Suprapubic skin (tissue), 4 donors: ENCODE data around the gene LIN52. TPM values are rescaled to one million over a fixed set of nuclear protein-coding genes. Genes with fewer than 3 reads are reported as not detected.

Experiments
- DNase-seq, 2 donors: peaks; one replicate each; pipeline ENCODE4 v3.0.0-alpha.2; 2019; ENCODE audit warnings: low spot score in 2 of 2
- H3K27ac ChIP-seq: fragments of 200-600 bp; sonication (generic); one replicate; pipeline ENCODE4 v1.5.1; 2019
- H3K27me3 ChIP-seq: fragments of 200-600 bp; sonication (generic); one replicate; pipeline ENCODE4 v1.5.1; 2019
- H3K36me3 ChIP-seq: fragments of 200-600 bp; sonication (generic); one replicate; pipeline ENCODE4 v1.5.1; 2019
- H3K4me1 ChIP-seq: fragments of 200-600 bp; sonication (generic); one replicate; pipeline ENCODE4 v1.5.1; 2019
- H3K4me3 ChIP-seq: fragments of 200-600 bp; sonication (generic); one replicate; pipeline ENCODE4 v1.5.1; 2019; ENCODE audit warnings: mild to moderate bottlenecking
- H3K9me3 ChIP-seq: fragments of 200-600 bp; sonication (generic); one replicate; pipeline ENCODE4 v1.5.1; 2019
- EP300 ChIP-seq: sonication (generic); formaldehyde crosslinking; IDR thresholded peaks from one replicate; pipeline ENCODE4 v1.6.1; 2017; ENCODE audit warnings: antibody characterized with exemption
- POLR2A ChIP-seq, 2 donors: fragments of 450-650 bp; IDR thresholded peaks; one replicate each; pipeline ENCODE4 v1.6.1; 2017; ENCODE audit warnings: antibody characterized with exemption in 2 of 2, mild to moderate bottlenecking in 2 of 2, moderate library complexity in 2 of 2
- POLR2AphosphoS5 ChIP-seq, 3 donors: sonication (generic); formaldehyde crosslinking; IDR thresholded peaks; one replicate each; pipeline ENCODE4 v1.6.1; 2017; ENCODE audit warnings: antibody characterized with exemption in 3 of 3
- WGBS: methylation state at CpG from one replicate; pipeline ENCODE4 v1.1.5; 2018; 5-methylcytosine and 5-hydroxymethylcytosine counted together
- total RNA-seq, 4 donors: library from RNA; depleted of rRNA; stranded (reverse); fragments of >200 nt; gene quantifications; one replicate each; pipeline ENCODE4 v1.1.0, GENCODE V29; 2016
- TF ChIP-seq, protein P1 (sequence below), 2 donors: fragments of 200-600 bp in 1 of 2; fragments of 450-650 bp in 1 of 2; sonication (generic) in 1 of 2; IDR thresholded peaks; one replicate each; pipeline ENCODE4 v1.5.1; 2016 to 2019; ENCODE audit warnings: antibody characterized with exemption in 2 of 2, mild to moderate bottlenecking in 1 of 2, moderate library complexity in 1 of 2

LIN52 gene
- total RNA-seq, 4 donors from 2014 or later, result 3.9 to 7.4 (median 5.2) TPM

DNA sequence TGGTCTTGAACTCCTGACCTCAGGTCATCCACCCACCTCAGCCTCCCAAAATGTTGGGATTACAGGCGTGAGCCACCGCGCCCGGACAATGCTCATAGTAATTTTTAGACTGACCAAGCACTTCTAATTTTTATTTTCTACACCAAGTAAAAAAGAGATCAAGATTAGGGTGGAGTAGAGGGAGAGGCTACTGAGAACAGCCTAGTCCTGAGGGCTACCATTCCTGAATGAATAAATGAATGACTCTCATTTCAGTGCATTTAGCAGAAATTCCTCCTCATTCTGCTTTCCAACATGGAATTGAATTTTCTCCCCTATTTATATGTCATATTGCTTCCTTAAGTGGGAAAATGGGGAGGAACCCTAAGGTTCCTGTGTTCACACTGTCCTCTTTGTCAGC, 39.2 kb upstream of the LIN52 start:
- no peak for DNase-seq
- WGBS, result 100% methylated on average over 4 of the region's 4 CpGs
- Histone ChIP-seq H3K9me3 (no peaks in the 10 kb centered on the region), H3K36me3 (peaks cover 4% of the 10 kb centered on the region), H3K27me3 (no peaks in the 10 kb centered on the region), H3K4me1 (peaks cover 7% of the 10 kb centered on the region), H3K27ac (no peak overlapping the region), H3K4me3 (no peak overlapping the region)
- TF ChIP-seq POLR2AphosphoS5 (IDR thresholded peaks at IDR 0.05) (no peak), POLR2A (IDR thresholded peaks at IDR 0.05) (no peak), EP300 (no peak)
- TF ChIP-seq, protein P1, sequence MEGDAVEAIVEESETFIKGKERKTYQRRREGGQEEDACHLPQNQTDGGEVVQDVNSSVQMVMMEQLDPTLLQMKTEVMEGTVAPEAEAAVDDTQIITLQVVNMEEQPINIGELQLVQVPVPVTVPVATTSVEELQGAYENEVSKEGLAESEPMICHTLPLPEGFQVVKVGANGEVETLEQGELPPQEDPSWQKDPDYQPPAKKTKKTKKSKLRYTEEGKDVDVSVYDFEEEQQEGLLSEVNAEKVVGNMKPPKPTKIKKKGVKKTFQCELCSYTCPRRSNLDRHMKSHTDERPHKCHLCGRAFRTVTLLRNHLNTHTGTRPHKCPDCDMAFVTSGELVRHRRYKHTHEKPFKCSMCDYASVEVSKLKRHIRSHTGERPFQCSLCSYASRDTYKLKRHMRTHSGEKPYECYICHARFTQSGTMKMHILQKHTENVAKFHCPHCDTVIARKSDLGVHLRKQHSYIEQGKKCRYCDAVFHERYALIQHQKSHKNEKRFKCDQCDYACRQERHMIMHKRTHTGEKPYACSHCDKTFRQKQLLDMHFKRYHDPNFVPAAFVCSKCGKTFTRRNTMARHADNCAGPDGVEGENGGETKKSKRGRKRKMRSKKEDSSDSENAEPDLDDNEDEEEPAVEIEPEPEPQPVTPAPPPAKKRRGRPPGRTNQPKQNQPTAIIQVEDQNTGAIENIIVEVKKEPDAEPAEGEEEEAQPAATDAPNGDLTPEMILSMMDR (IDR thresholded peaks at IDR 0.05), result no peak

DNA sequence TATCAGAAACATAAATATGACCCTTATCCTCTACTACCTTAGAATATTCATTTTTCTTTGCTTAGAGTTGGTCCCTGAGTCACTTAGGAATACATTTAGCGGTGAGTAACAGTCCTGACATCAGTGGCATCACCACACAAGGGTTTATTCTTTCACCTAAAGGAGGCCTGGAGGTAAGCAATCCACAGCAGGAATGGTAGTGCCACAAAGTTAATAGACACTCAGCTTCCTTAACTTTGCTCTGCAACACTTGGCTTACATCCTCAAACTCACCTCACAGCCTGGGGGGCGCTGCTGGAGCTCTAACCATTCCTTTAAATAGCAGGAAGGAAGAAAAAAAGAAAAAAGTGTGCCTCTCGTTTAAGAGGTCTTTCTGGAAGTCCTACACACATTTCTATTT, 36.5 kb upstream of the LIN52 start:
- DNase-seq, result no peak
- H3K4me1 ChIP-seq, result peaks cover 7% of the 10 kb centered on the region
- no peak overlapping the region for H3K4me3 ChIP-seq
- TF ChIP-seq, protein P1 (IDR thresholded peaks at IDR 0.05), result no peak
- no peak for TF ChIP-seq POLR2A (IDR thresholded peaks at IDR 0.05)
- no peak for TF ChIP-seq POLR2AphosphoS5 (IDR thresholded peaks at IDR 0.05)
- TF ChIP-seq EP300, result no peak
- no peaks in the 10 kb centered on the region for H3K27me3 ChIP-seq
- H3K27ac ChIP-seq, result no peak overlapping the region
- no peaks in the 10 kb centered on the region for H3K9me3 ChIP-seq
- no peaks in the 10 kb centered on the region for H3K36me3 ChIP-seq
- WGBS, result 75% methylated on average over 3 of the region's 3 CpGs

DNA sequence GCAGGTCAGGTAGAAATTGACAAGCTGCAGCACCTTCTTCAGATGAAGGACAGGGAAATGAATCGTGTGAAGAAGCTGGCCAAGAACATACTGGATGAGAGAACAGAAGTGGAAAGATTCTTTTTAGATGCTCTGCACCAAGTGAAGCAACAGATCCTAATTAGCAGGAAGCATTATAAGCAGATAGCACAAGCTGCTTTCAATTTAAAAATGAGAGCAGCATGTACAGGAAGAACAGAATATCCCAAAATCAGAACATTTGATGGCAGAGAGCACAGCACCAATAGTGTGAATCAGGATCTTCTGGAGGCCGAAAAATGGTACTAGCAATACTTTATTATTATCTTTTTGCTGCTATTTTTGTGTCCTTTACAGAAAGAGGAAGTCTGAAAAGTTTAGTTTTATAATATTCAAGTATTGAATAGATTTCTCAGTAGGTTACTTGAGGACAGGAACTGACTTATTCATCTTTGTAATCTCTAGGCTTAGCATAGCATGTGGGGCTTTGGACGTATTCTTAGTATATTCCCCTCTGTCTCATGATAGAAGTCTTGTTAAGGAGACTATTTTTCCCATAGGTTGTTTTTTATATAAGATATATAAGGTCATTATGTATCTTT, 34.8 kb upstream of the LIN52 start:
- WGBS, result 60% methylated on average over 3 of the region's 3 CpGs
- no peak overlapping the region for H3K4me3 ChIP-seq
- H3K27me3 ChIP-seq, result no peaks in the 10 kb centered on the region
- no peak for DNase-seq
- H3K27ac ChIP-seq, result no peak overlapping the region
- TF ChIP-seq, protein P1 (IDR thresholded peaks at IDR 0.05), result no peak
- no peak for TF ChIP-seq POLR2AphosphoS5 (IDR thresholded peaks at IDR 0.05)
- TF ChIP-seq POLR2A (IDR thresholded peaks at IDR 0.05), result no peak
- TF ChIP-seq EP300, result no peak
- no peaks in the 10 kb centered on the region for H3K9me3 ChIP-seq
- peaks cover 7% of the 10 kb centered on the region for H3K4me1 ChIP-seq
- no peaks in the 10 kb centered on the region for H3K36me3 ChIP-seq

DNA sequence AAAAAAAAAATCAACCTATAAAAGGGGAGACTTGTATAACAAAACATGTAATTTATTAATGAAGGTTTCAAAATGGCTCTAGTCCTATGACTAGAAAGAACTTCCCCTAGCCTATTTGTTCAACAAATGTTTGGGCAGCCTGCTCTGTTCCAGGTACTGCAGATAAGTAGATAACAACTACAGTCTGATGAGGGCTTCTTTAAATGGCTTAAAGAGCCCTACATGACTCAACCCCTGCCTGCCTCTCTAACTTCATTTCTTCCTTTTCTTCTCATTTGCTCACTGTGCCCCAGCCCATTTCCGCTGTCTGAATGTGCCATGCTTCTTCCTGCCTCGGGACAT, 22.0 kb upstream of the LIN52 start:
- 83% methylated on average over 2 of the region's 2 CpGs for WGBS
- Histone ChIP-seq H3K27ac (no peak overlapping the region), H3K36me3 (peaks cover 90% of the 10 kb centered on the region), H3K4me3 (no peak overlapping the region), H3K27me3 (no peaks in the 10 kb centered on the region), H3K9me3 (no peaks in the 10 kb centered on the region), H3K4me1 (no peaks in the 10 kb centered on the region)
- TF ChIP-seq, protein P1 (IDR thresholded peaks at IDR 0.05), result no peak
- TF ChIP-seq EP300, result no peak
- TF ChIP-seq POLR2AphosphoS5 (IDR thresholded peaks at IDR 0.05), result no peak
- TF ChIP-seq POLR2A (IDR thresholded peaks at IDR 0.05), result no peak
- no peak for DNase-seq

DNA sequence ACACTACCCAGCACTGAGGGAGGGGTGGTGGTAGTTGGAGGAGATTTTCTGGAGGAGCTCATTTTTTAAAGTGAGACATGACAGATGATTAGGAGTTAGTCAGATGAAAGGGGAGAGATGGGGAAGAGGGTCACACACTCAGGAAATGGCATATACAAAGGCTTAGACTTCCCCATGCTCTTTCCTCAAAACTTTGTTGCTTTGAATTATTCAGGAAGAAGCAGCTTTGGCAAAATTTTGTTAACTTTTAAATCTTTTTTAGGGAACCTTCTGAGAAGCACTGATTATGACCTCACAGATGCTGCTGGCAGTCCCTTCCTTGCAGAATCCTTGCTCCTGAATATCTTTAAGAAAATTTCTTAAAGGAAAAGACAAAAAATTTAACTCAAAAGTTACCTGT, 20.3 kb upstream of the LIN52 start:
- H3K4me1 ChIP-seq, result no peaks in the 10 kb centered on the region
- no peak for DNase-seq
- H3K27ac ChIP-seq, result no peak overlapping the region
- H3K4me3 ChIP-seq, result no peak overlapping the region
- peaks cover 89% of the 10 kb centered on the region for H3K36me3 ChIP-seq
- H3K27me3 ChIP-seq, result no peaks in the 10 kb centered on the region
- no peaks in the 10 kb centered on the region for H3K9me3 ChIP-seq
- TF ChIP-seq POLR2A (IDR thresholded peaks at IDR 0.05) (no peak), EP300 (no peak), POLR2AphosphoS5 (IDR thresholded peaks at IDR 0.05) (no peak)
- TF ChIP-seq, protein P1 (IDR thresholded peaks at IDR 0.05), result no peak
